ENCODE measurements around the gene CHRND.

- no peak for TF ChIP-seq CTCF (conservative IDR thresholded peaks at IDR 0.05)
- no peak for TF ChIP-seq ZFX (IDR thresholded peaks at IDR 0.05)
These were observed 30.5 kb downstream of the CHRND start for GRCh38 chr2:232556426-232556825.
